ENCODE results near the gene PRG2. TPM values are rescaled to one million over a fixed set of nuclear protein-coding genes. Genes with fewer than 3 reads are reported as not detected.

PRG2 gene
- total and polyA plus RNA-seq, 2 donors (not counting 1 experiment from before 2014, with no cell fraction given), result 0.07 TPM; not detected in 1

DNA sequence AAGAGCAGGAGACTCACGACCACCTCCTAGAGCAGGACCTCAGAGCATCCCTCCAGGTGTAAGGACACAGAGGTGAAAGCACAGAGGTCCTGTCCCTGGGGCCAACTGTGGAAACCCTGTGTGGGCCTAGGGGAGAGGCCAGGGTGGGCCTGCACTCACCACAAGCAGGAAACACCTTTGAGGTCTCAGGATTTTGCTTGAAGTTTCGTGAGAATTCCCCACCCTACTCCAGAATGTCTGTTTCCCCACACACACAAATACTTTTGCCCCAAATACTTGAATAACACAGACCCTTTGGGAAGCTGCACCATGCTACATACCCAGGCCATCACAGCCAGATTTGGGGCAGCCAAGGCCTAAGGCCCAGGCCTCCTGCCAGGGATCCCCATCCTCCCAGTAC, 18.3 kb upstream of the PRG2 start:
- Histone ChIP-seq H4K20me1 (ENCODE audit: control insufficient read depth, insufficient read depth, low read length, poor library complexity, severe bottlenecking) (no peaks in the 10 kb centered on the region), H3K27ac (ENCODE audit: low read length in 2 of 2) (no peak overlapping the region), H3K9ac (ENCODE audit: low read length) (no peak overlapping the region), H3K9me3 (ENCODE audit: control extremely low read depth in 1 of 3, control insufficient read depth in 2 of 3, insufficient read depth in 1 of 3, low read length in 2 of 3) (peaks cover 0 to under 1% (median 0%) of the 10 kb centered on the region in 3 donors), H3K4me3 (ENCODE audit: control extremely low read depth in 1 of 5, extremely low read depth in 1 of 5, insufficient read depth in 1 of 5, low read depth in 2 of 5, low read length in 4 of 5) (no peak overlapping the region), H3K4me2 (replicated peaks; ENCODE audit: low read depth, low read length, poor library complexity, severe bottlenecking) (no peak overlapping the region), H2AFZ (ENCODE audit: insufficient read depth, low read depth, low read length, poor library complexity, severe bottlenecking) (no peak overlapping the region), H3K79me2 (ENCODE audit: control insufficient read depth, insufficient read depth, low read length) (no peaks in the 10 kb centered on the region), H3K27me3 (replicated peaks in 1 of 4; ENCODE audit: control extremely low read depth in 1 of 4, control insufficient read depth in 3 of 4, insufficient read depth in 4 of 4, low read length in 3 of 4) (no peaks in the 10 kb centered on the region), H3K4me1 (ENCODE audit: control insufficient read depth in 2 of 2, insufficient read depth in 2 of 2, low read length in 2 of 2) (no peaks in the 10 kb centered on the region), H3K36me3 (replicated peaks in 1 of 2; ENCODE audit: control extremely low read depth in 1 of 2, control insufficient read depth in 1 of 2, extremely low read depth in 1 of 2, insufficient read depth in 2 of 2, low read length in 1 of 2) (peaks cover 2 to 12% of the 10 kb centered on the region in 2 experiments)
- Mint-ChIP-seq H3K4me1 (peaks cover 8% of the 10 kb centered on the region), H3K9me3 (ENCODE audit: insufficient read depth) (no peaks in the 10 kb centered on the region), H3K4me3 (no peak overlapping the region), H3K27ac (no peak overlapping the region), H3K27me3 (no peaks in the 10 kb centered on the region)
- intact Hi-C loops (cut with micrococcal nuclease), result no loop called here
- TF ChIP-seq EZH2 (IDR thresholded peaks at IDR 0.05; ENCODE audit: borderline replicate concordance, insufficient read depth, low read depth, low read length, poor library complexity, severe bottlenecking) (no peak), CTCF (IDR thresholded peaks at IDR 0.05) (no peak)
- POLR2A ChIA-PET, result no interaction called here
- ATAC-seq (ENCODE audit: low read depth), result no peak
- no peak for DNase-seq
- CTCF ChIA-PET, result no interaction called here
- WGBS (ENCODE audit: insufficient coverage), result 23% methylated on average over 2 of the region's 2 CpGs

DNA sequence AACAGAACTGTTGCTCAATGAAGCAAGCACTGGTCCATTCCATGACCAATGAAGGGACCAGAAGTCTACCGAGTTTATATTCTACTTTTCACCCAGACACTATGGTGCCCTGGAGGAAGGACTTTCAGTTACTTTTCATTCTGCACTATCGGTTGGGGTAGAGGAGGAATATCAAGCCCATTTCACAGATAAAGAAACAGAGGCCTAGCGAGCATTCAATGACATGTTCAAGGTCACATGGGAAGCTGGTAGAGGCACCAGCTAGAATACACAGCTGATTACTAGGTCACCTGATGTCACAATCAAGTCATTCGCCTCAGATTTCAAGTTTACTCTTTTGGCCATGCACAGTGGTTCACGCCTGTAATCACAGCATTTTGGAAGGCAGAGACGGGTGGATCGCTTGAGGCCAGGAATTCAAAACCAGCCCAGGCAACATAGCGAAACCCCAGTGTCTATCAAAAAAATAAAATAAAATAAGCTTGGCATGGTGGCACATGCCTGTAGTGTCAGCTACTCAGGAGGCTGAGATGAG, 17.6 kb upstream of the PRG2 start:
- no peak overlapping the region for H3K27ac Mint-ChIP-seq
- CTCF ChIA-PET, result no interaction called here
- intact Hi-C loops (cut with micrococcal nuclease), result no loop called here

More for the DNA sequence above, 17.6 kb upstream of the PRG2 start:
- Histone ChIP-seq H3K27me3 (replicated peaks in 1 of 4; ENCODE audit: control extremely low read depth in 1 of 4, control insufficient read depth in 3 of 4, insufficient read depth in 4 of 4, low read length in 3 of 4) (no peaks in the 10 kb centered on the region), H3K9ac (ENCODE audit: low read length) (no peak overlapping the region), H3K36me3 (replicated peaks in 1 of 2; ENCODE audit: control extremely low read depth in 1 of 2, control insufficient read depth in 1 of 2, extremely low read depth in 1 of 2, insufficient read depth in 2 of 2, low read length in 1 of 2) (peaks cover 2 to 8% of the 10 kb centered on the region in 2 experiments), H3K4me1 (ENCODE audit: control insufficient read depth in 2 of 2, insufficient read depth in 2 of 2, low read length in 2 of 2) (no peaks in the 10 kb centered on the region), H2AFZ (ENCODE audit: insufficient read depth, low read depth, low read length, poor library complexity, severe bottlenecking) (no peak overlapping the region), H3K79me2 (ENCODE audit: control insufficient read depth, insufficient read depth, low read length) (no peaks in the 10 kb centered on the region), H4K20me1 (ENCODE audit: control insufficient read depth, insufficient read depth, low read length, poor library complexity, severe bottlenecking) (no peaks in the 10 kb centered on the region), H3K27ac (ENCODE audit: low read length in 2 of 2) (no peak overlapping the region), H3K4me3 (ENCODE audit: control extremely low read depth in 1 of 5, extremely low read depth in 1 of 5, insufficient read depth in 1 of 5, low read depth in 2 of 5, low read length in 4 of 5) (no peak overlapping the region), H3K4me2 (replicated peaks; ENCODE audit: low read depth, low read length, poor library complexity, severe bottlenecking) (no peak overlapping the region), H3K9me3 (ENCODE audit: control extremely low read depth in 1 of 3, control insufficient read depth in 2 of 3, insufficient read depth in 1 of 3, low read length in 2 of 3) (peaks cover 0 to 3% (median 0%) of the 10 kb centered on the region in 3 donors)
- no peak overlapping the region for H3K4me3 Mint-ChIP-seq
- no peaks in the 10 kb centered on the region for H3K27me3 Mint-ChIP-seq
- POLR2A ChIA-PET, result no interaction called here
- H3K9me3 Mint-ChIP-seq (ENCODE audit: insufficient read depth), result no peaks in the 10 kb centered on the region
- no peak for TF ChIP-seq CTCF (IDR thresholded peaks at IDR 0.05)
- TF ChIP-seq EZH2 (IDR thresholded peaks at IDR 0.05; ENCODE audit: borderline replicate concordance, insufficient read depth, low read depth, low read length, poor library complexity, severe bottlenecking), result no peak
- peaks cover 11% of the 10 kb centered on the region for H3K4me1 Mint-ChIP-seq
- 90% methylated on average over 4 of the region's 8 CpGs for WGBS (ENCODE audit: insufficient coverage)
- DNase-seq, result no peak
- no peak for ATAC-seq (ENCODE audit: low read depth)

Data from B cell (primary cell).